GM21390 (cell line): ENCODE data around the gene TCP10L.
"Not testable (repeated sequence)": the region's sequence is repeated elsewhere in the genome, so short reads cannot be mapped to it uniquely, and the experiment has no call there.

ENCODE experiments used
- ATAC-seq: cut with Tn5 transposase; IDR thresholded peaks from one replicate; pipeline ENCODE4 v1.9.1; 2021; ENCODE audit not compliant: unreplicated experiment

TCP10L gene

DNA sequence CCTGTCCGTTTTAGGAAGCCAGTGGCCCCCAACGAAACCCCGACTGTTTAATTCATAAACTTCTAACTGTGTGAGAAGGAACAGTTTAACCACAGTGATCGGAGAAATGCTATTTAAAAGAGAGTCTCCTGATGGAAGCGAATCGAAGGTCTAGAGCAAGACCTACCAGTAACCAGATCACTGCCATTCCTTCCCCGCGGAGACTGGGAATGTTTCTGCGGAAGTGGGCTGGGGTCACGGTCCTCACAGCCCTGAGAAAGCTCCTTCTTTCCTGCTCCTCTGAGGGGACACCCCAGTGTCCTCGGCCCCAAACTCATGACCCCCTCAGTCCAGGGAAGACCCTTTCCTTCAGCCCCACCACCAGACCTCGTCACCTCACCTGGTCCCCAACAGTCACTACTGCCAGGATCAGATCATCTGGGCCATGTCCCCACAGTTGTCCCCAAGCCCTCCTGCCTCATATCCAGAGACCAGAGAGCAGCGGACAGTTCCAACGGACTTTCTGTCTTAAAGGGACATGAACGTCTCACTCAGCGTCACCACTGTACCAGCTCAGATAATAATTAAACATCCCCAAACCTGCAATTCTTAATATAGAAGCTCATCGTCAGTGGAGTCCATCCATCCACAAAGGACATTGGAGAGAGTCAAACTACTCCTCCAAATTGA, at the start of gene TCP10L:
Gene TCP10L (minus strand): TSS at position 482 of the 669 bp plus-strand sequence. CDS start 1,219 bp downstream, outside the sequence.
- ATAC-seq, result no peak

GRCh38 chr21:32626621-32627196, 41.4 kb upstream of the TCP10L start:
- ATAC-seq, result no peak

- ATAC-seq, result not testable (repeated sequence)
These were observed 32.9 kb upstream of the TCP10L start for GRCh38 chr21:32618218-32618617.

DNA sequence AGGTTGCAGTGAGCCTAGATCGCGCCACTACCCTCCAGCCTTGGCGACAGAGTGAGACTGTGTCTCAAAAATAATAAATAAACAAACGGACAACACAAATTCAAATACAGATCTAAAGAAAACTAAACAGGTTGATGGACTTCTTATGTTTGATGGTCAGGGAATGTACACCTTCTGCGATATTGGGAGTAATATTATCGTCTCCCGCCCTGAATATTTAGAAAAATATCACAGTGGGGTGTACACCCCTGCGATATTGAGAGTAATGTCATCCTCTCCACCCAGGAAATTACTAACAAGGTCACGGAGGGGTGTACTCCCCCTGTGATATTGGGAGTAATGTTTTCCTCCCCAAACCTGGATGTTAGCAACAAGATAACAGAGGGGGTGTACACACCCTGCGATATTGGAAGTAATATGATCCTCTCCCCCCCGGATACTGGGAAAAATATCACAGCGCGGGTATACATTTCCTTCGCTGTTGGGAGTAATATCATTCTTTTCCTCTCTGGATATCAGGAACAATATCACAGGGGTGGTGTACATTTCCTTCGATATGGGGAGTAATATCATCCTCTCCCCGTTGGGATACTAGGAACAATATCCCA, 28.2 kb upstream of the TCP10L start:
- ATAC-seq, result no peak

DNA sequence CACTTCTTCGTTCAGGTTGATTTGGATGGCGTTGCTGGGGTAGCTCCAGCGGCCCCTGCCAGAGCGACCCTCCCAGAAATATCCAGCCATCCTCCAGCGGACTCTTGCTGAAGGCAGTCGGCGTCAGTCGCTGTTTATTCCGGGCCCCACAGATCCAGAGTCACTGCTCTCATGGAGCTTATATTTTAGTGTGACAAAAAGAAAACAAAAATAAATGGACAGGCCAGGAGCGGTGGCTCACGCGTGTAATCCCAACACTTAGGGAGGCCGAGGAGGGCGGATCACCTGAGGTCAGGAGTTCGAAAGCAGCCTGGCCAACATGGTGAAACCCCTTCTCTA, 27.6 kb upstream of the TCP10L start:
- no peak for ATAC-seq

DNA sequence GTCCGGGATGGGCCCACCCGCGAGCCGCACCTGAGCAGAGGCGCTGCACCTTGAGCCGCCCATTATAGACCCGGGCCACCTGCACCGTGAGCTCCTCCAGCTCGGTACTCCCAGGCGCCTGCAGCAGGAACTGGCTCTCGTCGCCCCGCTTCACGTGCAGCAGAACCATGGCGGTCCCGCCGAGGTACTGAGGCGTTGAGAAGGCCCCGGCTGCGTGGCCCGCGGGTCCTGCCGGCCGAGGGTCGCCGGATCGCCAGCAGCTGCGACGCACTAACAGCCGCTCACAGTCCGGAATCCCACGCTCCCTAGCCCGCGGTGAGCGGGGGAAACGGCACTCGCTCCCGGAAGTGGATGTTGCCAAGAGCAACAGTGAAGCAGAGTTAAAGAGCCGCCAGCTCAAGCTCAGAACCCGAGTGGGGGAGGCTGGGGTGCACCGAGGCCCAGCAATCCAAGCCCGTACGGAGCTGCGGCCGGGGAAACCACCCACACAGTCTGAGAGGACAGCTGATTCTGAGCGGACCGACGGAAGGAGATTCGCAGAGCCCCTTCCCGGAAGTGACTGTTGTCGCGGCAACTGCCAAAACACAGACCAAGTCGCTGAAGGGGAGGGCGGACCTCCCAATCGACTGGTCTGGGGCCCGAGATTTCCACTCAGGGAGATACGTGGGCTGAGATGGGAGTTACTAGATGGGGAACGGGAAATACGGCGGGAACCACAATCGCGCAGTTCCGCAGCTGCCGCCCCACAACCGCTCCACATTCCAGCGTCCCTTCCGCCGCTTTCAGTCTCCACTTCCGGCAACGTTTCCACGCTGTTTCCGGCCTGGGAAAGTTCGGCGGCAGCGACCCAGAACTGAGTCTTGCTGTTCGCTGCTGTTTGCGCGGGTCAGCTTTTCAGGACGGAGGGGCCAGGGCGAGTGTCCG, 27.0 kb upstream of the TCP10L start, which contains the start of gene CFAP298:
Gene CFAP298 (minus strand): TSS at position 303 of the 924 bp plus-strand sequence. CDS start 134 bp downstream, at position 169.
- peak; percentile 92 for ATAC-seq

- ATAC-seq, result no peak
These were observed 26.2 kb upstream of the TCP10L start for GRCh38 chr21:32611471-32611997.

DNA sequence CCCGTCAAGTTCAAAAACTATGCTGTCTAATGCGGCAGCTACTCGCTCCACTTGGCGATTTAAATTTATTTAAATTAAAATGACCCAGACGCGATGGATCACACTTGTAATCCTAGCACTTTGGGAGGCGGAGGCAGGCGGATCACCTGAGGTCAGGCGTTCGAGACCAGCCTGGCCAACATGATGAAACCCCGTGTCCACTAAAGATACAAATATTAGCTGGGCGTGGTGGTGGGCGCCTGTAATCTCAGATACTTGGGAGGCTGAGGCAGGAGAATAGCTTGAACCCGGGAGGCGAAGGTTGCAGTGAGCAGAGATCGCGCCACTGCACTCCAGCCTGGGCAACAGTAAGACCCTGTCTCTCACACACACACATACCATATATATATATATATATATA, 25.6 kb upstream of the TCP10L start:
- not testable (repeated sequence) for ATAC-seq

DNA sequence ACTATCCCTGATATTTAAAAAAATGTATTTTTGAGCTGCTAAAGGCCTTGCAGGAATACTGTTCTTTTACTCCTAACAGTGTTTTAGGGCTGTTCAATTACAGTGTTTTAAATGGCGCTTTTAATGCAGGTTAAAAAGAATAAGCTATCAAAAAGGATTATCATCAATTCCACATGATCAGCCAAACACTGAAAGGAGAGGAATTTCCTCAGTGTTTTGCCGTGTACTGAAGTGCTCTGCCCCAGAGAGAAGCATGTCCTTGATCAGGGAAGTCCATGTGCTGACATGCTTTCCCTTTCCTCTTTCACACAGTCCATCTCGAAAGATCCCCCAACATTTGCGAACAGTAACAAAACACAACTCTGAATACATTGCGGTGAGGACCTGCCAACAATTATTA, 23.5 kb upstream of the TCP10L start:
- no peak for ATAC-seq

DNA sequence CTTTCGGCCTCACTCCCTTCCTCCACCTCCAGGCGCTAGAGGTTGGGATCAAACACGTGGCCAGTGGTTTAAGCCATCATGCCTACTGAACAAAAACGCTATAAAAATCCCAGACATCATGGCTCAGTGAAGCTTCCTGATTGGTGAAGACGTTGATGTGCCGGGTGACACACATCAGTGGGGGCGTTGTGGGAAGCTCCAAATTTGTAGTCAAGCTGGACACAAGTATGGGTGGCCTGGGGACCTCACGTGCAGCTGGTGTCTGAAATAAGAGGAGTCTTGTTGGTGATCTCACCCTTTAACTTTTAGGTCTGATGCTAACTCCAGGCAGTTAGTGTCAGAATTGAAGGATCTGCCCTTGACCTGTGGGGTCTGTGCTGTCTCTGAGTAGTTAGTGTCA, 20.1 kb upstream of the TCP10L start:
- no peak for ATAC-seq

DNA sequence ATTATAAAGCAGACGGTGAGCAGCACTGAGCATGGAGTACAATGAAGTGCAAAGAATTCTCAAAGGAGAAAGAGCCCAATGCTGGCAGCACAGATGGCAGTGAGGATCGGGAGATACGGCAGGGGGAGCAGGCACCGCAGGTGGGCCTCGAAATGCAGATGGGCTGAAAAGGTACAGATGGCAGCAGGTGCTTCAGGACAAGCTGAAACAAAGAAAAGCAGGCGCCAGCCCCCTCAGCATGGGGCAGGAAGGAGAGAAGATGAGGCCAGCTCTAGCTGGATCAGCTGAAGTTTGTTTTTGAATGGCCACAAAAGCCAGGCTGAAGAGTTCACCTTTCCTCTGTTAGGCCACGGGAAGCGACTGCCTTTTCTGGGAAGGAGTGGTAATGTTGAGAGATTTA, 19.1 kb upstream of the TCP10L start:
- ATAC-seq, result no peak

DNA sequence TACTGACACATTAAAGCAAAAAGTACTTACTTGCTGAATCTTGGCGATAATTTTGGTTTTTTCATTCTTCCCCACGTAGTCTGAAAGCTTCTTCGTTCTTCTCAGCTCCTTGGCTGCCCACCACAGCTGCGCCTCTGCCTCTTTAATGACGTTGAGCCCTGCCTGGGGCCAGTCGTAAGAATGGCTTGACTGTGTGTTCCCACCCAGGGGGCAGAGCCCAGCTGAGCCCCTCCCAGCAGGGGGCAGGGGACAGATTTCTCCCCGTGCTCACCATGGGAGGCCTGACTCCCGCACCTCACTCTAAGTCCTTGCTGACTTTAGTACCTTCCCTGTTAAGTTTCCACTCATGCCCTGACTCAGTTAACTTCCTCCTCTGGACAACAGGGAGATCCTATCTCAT, 17.8 kb upstream of the TCP10L start:
- ATAC-seq, result no peak

- ATAC-seq, result no peak
These were observed 16.8 kb upstream of the TCP10L start for GRCh38 chr21:32602099-32602498.

DNA sequence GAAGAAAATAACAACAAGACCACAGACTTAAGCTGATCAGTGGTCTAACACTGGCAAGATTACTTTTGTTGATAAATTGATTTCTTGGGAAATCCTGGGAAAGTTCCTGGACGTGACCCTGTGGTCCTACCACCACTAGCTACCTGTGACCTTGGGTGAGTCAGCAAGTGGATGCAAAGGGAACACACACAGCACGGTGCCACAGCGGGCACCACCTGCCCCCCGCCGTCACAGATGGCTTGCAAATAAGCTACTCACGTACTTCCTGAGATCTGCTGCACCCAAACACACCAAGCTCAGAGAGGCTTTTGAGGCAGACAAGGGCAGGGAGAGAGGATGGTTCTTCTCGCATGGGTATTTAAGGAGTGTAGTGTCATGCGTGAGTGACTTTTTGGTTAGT, 14.2 kb upstream of the TCP10L start:
- ATAC-seq, result no peak

GRCh38 chr21:32599091-32599490, 13.8 kb upstream of the TCP10L start:
- no peak for ATAC-seq

GRCh38 chr21:32597205-32597604, 11.9 kb upstream of the TCP10L start:
- no peak for ATAC-seq

- ATAC-seq, result no peak
These were observed 10.1 kb upstream of the TCP10L start for GRCh38 chr21:32595431-32595830.

- ATAC-seq, result no peak
These were observed 8.4 kb upstream of the TCP10L start for GRCh38 chr21:32593690-32594089.

- no peak for ATAC-seq
These were observed 7.7 kb upstream of the TCP10L start for GRCh38 chr21:32592929-32593502.

DNA sequence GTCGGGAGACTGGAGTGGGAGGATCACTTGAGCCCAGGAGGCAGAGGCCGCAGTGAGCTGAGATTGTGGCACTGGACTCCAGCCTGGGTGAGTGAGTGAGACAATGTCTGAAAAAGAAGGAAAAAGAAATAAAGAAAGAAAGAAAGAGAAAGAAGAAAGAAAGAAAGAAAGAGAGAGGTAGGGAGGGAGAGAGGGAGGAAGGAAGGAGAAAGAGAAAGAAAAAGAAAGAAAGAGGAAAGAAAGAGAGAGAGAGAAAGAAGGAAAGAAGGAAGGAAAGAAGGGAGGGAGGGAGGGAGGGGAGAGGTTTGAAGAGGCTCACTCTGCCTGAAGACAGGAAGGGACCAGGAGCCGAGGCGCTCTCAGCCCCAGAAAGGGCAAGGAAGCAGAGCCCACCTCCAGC, 4.8 kb upstream of the TCP10L start:
- ATAC-seq, result no peak

DNA sequence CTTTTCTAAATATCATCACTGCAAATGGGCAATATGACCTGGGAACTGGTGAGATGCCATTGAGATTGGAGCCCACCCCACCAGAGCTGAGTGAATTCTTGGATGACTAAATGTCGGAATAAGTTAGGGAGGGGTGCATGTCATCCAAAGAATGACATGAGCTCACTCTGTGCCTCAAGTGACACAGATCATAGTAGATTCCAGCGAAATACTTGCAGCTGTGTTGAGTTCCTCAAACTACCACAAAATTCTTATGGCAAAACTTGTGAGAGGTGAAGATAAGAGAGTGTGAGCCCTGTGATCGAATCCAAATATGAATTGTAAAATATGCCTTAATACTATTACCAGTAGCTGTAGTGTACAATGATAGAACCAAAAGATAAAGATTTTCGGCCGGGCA, 2.3 kb upstream of the TCP10L start:
- no peak for ATAC-seq
